Fibroblast of skin of back (primary cell): Measurements from ENCODE around the gene CPAMD8.
"Not testable (repeated sequence)": the region's sequence is repeated elsewhere in the genome, so short reads cannot be mapped to it uniquely, and the experiment has no call there.

Source experiments
- DNase-seq: peaks from one replicate; pipeline ENCODE4 v3.0.0-alpha.2; 2013

CPAMD8 gene

GRCh38 chr19:16945762-16946465 lies 80.7 kb downstream of the CPAMD8 start:
- DNase-seq: no peak

GRCh38 chr19:16945364-16945714 lies 81.3 kb downstream of the CPAMD8 start:
- DNase-seq: no peak

DNA sequence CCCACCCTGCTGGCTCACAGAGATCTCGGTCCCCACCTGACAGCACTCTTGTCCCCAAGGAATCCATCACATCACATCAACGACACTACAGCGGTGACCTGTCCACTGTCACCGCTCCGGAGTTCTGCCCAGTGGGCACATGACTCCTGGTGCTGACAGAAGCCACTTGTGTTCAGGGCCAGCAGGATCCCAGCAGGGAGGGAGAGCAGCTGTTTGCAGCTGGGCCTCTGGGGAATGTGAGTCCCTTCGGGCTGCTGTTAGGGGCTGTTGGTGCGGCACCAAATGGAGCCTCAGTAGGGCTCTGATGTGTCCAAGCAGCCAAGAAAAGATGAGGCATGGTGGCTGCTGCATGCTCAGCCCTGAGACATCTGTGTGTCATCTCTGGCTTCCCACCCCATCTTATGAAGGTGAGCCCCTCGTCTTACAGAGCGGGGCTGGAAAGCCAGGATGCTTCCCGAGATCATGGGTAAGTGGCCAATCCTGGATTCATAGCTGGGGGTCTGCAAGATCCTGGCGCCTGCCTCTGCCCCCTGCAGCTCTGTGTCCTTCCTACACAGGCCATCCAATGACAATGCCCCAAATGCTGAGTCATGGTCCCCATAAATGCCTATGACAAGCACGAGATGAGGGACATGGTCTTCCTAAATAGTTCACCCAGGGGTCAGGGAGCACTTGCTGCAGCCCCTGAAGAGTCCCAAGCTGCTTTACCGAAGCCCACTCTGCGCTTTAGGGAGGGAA lies 81.8 kb downstream of the CPAMD8 start:
- no peak for DNase-seq

GRCh38 chr19:16943942-16944625 lies 82.5 kb downstream of the CPAMD8 start:
- no peak for DNase-seq

- DNase-seq: not testable (repeated sequence)
Measured at GRCh38 chr19:16943090-16943489, 83.5 kb downstream of the CPAMD8 start.

- DNase-seq: no peak
Measured at GRCh38 chr19:16942583-16942982, 84.0 kb downstream of the CPAMD8 start.

- no peak for DNase-seq
Measured at GRCh38 chr19:16940626-16941025, 86.0 kb downstream of the CPAMD8 start.

- DNase-seq: not testable (repeated sequence)
Measured at GRCh38 chr19:16940063-16940462, 86.5 kb downstream of the CPAMD8 start.

DNA sequence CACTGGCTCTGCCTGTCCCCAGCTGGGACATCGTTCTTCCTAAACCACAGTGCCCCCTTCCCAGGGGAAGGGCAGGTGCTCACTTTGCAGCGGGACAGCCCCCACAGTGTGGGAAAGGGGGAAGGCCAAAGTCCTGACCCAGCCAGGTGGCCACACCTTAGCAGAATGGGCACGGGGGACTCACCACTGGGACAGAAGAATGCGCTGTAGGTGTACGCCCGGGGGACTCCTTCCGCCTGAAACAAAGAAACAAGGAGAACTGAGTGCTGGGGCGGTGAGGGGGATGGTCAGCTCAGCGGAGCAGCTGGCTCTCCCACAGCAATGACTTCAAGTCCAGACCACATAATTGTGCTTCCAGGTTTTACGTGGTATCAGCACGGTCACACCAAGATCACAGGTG lies 88.4 kb downstream of the CPAMD8 start:
- DNase-seq: no peak

DNA sequence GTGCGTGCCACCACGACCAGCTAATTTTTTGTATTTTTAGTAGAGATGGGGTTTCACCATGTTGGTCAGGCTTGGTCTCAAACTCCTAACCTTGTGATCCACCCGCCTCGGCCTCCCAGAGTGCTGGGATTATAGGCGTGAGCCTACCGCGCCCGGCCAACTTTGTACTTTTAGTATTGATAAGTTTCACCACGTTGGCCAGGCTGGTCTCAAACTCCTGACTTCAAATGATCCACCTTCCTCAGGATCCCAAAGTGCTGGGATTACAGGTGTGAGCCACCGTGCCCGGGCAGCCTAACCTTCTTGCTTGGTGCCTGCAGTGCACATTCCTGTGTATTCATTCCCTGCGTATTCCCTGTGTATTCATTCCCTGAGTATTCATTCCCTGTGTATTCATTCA lies 88.8 kb downstream of the CPAMD8 start:
- not testable (repeated sequence) for DNase-seq

- DNase-seq: no peak
Measured at GRCh38 chr19:16936901-16937300, 89.7 kb downstream of the CPAMD8 start.

GRCh38 chr19:16934489-16934888 lies 92.1 kb downstream of the CPAMD8 start:
- no peak for DNase-seq

GRCh38 chr19:16931306-16931705 lies 95.3 kb downstream of the CPAMD8 start:
- DNase-seq: no peak

- DNase-seq: no peak
Measured at GRCh38 chr19:16930753-16931152, 95.9 kb downstream of the CPAMD8 start.

- no peak for DNase-seq
Measured at GRCh38 chr19:16928916-16929315, 97.7 kb downstream of the CPAMD8 start.

DNA sequence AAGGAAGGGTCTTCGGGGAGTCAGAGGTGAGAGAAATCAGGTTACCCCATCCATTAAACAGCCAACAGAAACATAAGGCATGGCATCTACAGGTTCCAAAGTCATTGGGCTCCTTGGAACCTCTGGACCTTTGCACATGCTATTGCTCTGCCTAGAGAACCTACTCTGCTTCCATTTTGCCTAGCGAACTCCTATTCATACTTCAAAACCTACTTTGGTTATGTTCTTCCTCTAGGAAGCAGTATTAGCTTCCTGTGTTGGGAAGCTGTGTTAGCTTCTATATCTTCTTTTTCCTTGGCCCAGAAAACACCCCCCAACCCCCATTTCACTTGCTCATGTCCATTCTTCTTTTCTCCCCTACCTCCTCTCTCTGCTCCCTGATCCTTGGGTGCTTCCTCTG lies 98.3 kb downstream of the CPAMD8 start:
- DNase-seq: no peak

DNA sequence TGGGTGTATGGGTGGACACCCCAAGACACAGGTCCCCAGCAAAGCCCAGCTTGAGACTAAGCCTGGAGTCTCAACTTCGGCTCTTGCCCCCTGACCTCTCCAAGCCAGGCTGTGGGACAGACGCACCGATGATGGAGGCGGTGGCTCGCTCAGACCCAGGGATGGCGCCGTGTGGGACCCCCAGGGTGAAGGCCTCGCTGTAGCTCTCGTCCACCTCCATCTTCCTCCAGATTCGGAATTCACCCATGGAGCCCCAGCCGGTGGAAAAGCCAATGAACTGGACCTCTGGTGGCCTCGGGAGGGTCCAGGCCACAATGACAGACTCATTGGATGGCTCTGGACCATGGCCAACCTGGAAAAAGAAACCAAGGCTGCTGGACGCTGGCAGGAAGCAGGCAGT lies 98.7 kb downstream of the CPAMD8 start:
- DNase-seq: no peak

GRCh38 chr19:16922949-16923348 lies 103.7 kb downstream of the CPAMD8 start:
- DNase-seq: no peak

DNA sequence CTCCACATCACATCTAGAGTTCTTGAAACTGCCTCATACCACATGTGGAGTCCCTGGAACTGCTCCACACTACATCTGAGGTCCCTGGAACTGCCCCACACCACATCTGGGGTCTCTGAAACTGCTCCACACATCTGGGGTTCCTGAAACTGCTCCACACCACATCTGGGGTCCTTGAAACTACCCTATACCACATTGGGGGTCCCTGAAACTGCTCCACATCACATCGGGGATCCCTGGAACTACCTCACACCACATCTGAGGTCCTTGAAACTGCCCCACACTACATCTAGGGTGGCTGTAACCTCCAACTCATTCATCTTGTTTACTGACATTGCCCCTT lies 104.0 kb downstream of the CPAMD8 start:
- no peak for DNase-seq

DNA sequence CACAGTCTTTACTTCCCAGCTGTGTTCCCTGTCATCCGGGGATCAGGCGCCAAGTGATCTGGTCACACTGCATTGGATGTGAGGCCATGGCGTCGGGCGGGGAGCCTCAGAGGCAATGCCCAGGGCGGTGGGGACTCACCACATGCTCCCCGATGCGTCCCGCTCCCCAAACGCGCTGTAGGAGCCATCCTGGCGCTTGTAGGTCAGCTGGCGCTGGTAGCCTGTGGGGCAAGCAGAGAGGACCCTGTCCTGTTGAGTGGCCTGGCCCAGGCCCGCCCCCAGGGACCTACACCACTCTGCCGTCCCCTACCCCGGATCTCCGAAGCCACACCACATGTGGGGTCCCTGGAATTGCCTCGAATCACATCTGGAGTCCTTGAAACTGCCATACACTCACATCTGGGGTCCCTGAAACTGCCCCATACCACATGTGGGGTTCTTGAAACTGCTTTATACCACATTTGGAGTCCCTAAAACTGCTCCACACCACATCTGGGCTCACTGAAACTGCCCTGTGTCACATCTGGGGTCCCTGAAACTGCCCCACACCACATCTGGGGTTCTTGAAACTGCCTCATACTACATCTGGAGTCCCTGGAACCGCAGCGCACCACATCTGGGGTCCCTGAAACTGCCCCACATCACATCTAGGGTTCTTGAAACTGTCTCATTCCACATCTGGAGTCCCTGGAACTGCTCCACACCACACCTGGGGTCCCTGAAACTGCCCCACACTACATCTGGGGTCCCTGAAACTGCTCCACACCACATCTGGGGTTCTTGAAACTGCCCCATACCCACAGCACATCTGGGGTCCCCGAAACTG lies 104.6 kb downstream of the CPAMD8 start:
- no peak for DNase-seq

- peak; percentile 87 for DNase-seq
Measured at GRCh38 chr19:16920816-16921529, 105.6 kb downstream of the CPAMD8 start.

- no peak for DNase-seq
Measured at GRCh38 chr19:16919496-16919895, 107.1 kb downstream of the CPAMD8 start.
